GM12878 (cell line): ENCODE results near the gene CANX. TPM values are rescaled to one million over a fixed set of nuclear protein-coding genes. Genes with fewer than 3 reads are reported as not detected.

Experiments
- ATAC-seq: fragments of 200-7000 bp; cut with Tn5 transposase; 3 replicates; pipeline ENCODE4 v1.9.1; 2020; ENCODE audit warnings: mild to moderate bottlenecking, moderate library complexity
- BruUV-seq: library from RNA; stranded (reverse); fragments of 400-500 nt; replicated peaks from 2 replicates; lab custom pipeline; 2021; lab: Mats Ljungman, UMichigan
- CTCF ChIA-PET: fragments of 300-600 bp; sonication (Branson Sonifier 250); formaldehyde crosslinking; extraction: SDS; loops from one replicate; lab custom pipeline; 2021; ENCODE audit warnings: inconsistent platforms; lab: Yijun Ruan, JAX
- POLR2A ChIA-PET: fragments of 350-600 bp; formaldehyde crosslinking; extraction: SDS; loops from one replicate; lab custom pipeline; 2021; ENCODE audit warnings: inconsistent platforms; lab: Charles Lee
- RAD21 ChIA-PET: fragments of 300-600 bp; sonication (Branson Sonifier 250); formaldehyde crosslinking; loops from one replicate; lab custom pipeline; 2023; ENCODE audit warnings: antibody characterized with exemption; ENCODE audit not compliant: unreplicated experiment; lab: Charles Lee
- SMC1A ChIA-PET: fragments of 300-600 bp; sonication (Branson Sonifier 250); formaldehyde crosslinking; loops from one replicate; lab custom pipeline; 2023; ENCODE audit not compliant: unreplicated experiment, uncharacterized antibody; lab: Charles Lee
- DNase-seq: peaks from one replicate; pipeline ENCODE4 v3.0.0-alpha.2; 2011; ENCODE audit warnings: low read depth, low spot score
- FAIRE-seq: peaks from 3 replicates; lab custom pipeline; 2011; peaks lifted over from hg19 to GRCh38; lab: Jason Lieb, UNC
- H2AFZ ChIP-seq: 2 replicates; pipeline ENCODE4 v1.6.0; 2011; ENCODE audit warnings: low read depth, low read length, control low read depth; ENCODE audit not compliant: control insufficient read depth
- H3K27ac ChIP-seq: 2 replicates; pipeline ENCODE4 v1.5.1; 2011; ENCODE audit warnings: control low read depth; ENCODE audit not compliant: control insufficient read depth, insufficient read depth
- H3K27me3 ChIP-seq, 2 experiments: replicated peaks in 1 of 2; 2 replicates each; pipeline versions ENCODE4 v1.6.0 to v1.6.1; 2011; ENCODE audit warnings: low read length in 1 of 2; ENCODE audit not compliant: control insufficient read depth in 2 of 2, insufficient read depth in 2 of 2
- H3K36me3 ChIP-seq, 2 experiments: 2 replicates each; pipeline ENCODE4 v1.5.1; 2011; ENCODE audit warnings: low read length in 1 of 2; ENCODE audit not compliant: control insufficient read depth in 2 of 2, insufficient read depth in 2 of 2
- H3K4me1 ChIP-seq: 2 replicates; pipeline ENCODE4 v1.6.1; 2011; ENCODE audit warnings: mild to moderate bottlenecking, low read length, moderate library complexity, mixed read lengths; ENCODE audit not compliant: control insufficient read depth, insufficient read depth
- H3K4me2 ChIP-seq: 2 replicates; pipeline ENCODE4 v1.6.0; 2011; ENCODE audit warnings: control low read depth; ENCODE audit not compliant: control insufficient read depth, insufficient read depth
- H3K4me3 ChIP-seq: fragments of 200-600 bp; sonication (generic); 2 replicates; pipeline ENCODE4 v1.5.1; 2016
- H3K79me2 ChIP-seq: 2 replicates; pipeline ENCODE4 v1.6.0; 2011; ENCODE audit warnings: low read length; ENCODE audit not compliant: control insufficient read depth, insufficient read depth
- H3K9ac ChIP-seq: 2 replicates; pipeline ENCODE4 v1.8.0; 2011; ENCODE audit warnings: low read length, control low read depth, mixed read lengths; ENCODE audit not compliant: control insufficient read depth, insufficient read depth
- H3K9me3 ChIP-seq: replicated peaks from 3 replicates; pipeline ENCODE4 v1.5.1; 2011; ENCODE audit warnings: mild to moderate bottlenecking, low read length; ENCODE audit not compliant: control insufficient read depth, insufficient read depth
- H4K20me1 ChIP-seq: 2 replicates; pipeline ENCODE4 v1.6.0; 2011; ENCODE audit not compliant: control insufficient read depth, insufficient read depth
- CHD1 ChIP-seq: IDR thresholded peaks from 2 replicates; pipeline ENCODE4 v1.6.1; 2012; ENCODE audit warnings: low read depth, low read length, improper control_type of control experiment
- CREB1 ChIP-seq: IDR thresholded peaks from 2 replicates; pipeline ENCODE4 v1.6.1; 2012; ENCODE audit warnings: low read depth, mild to moderate bottlenecking, inconsistent platforms
- NKRF ChIP-seq: fragments of 450-650 bp; conservative IDR thresholded peaks from 2 replicates; pipeline ENCODE4 v1.6.1; 2017; ENCODE audit warnings: mild to moderate bottlenecking, moderate library complexity
- ZNF24 ChIP-seq: fragments of 450-650 bp; IDR thresholded peaks from 2 replicates; pipeline ENCODE4 v1.6.1; 2017; ENCODE audit warnings: antibody characterized with exemption, mild to moderate bottlenecking
- WGBS: methylation state at CpG from one replicate; pipeline ENCODE4 v1.1.6; 2016; ENCODE audit warnings: low lambda C conversion rate; ENCODE audit not compliant: insufficient replicate concordance, insufficient coverage; ENCODE audit errors: missing lambda C conversion rate; 5-methylcytosine and 5-hydroxymethylcytosine counted together
- in situ Hi-C: fragments of 300-500 bp; cut with MboI; formaldehyde crosslinking; loops from 9 replicates; pipeline ENCODE4 v1.14.3; 2018; ENCODE audit warnings: mixed read lengths
- intact Hi-C: fragments of 100-400 bp; cut with micrococcal nuclease; formaldehyde crosslinking; loops from one replicate; pipeline ENCODE4 v1.14.2; 2022; ENCODE audit not compliant: unreplicated experiment
- polyA plus RNA-seq, 11 experiments: library from polyadenylated mRNA; depleted of rRNA in 4 of 11; unstranded in 6 of 11; stranded (reverse) in 5 of 11; fragments of >200 nt; fragmentation: Nextera tagmentation in 4 of 11; fragmentation: Illumina TruSeq in 1 of 11; extraction: Ambion mirVana in 4 of 11; extraction: Trizol in 1 of 11; gene quantifications; 1 replicate in 1 of 11; 2 replicates in 10 of 11; pipeline versions ENCODE4 v1.2.1 to v1.2.3, GENCODE V29; 2011 to 2016; ENCODE audit warnings: inconsistent platforms in 2 of 11, missing spikeins in 2 of 11, low read depth in 1 of 11
- total RNA-seq, 4 experiments: library from RNA; depleted of rRNA in 3 of 4; stranded (reverse); fragments of >200 nt in 3 of 4; fragmentation: Illumina TruSeq in 1 of 4; extraction: Trizol in 1 of 4; gene quantifications; 2 replicates each; pipeline versions ENCODE4 v1.2.1 to v1.2.3, GENCODE V29; 2013 to 2021
- TF ChIP-seq, protein P1 (sequence below): fragments of 450-650 bp; IDR thresholded peaks from 2 replicates; pipeline ENCODE4 v1.6.1; 2016; ENCODE audit warnings: mild to moderate bottlenecking
- TF ChIP-seq, protein P2 (sequence below): fragments of 150-350 bp; IDR thresholded peaks from 2 replicates; pipeline ENCODE4 v1.6.1; 2014; ENCODE audit warnings: mild to moderate bottlenecking, low read depth, low read length

The CANX gene
- total and polyA plus RNA-seq, 10 of the 15 experiments (the other 5 are each of a cell fraction or from before 2014, with no cell fraction given), result 78.2 to 602 (median 412) TPM

- ATAC-seq (no peak), FAIRE-seq (peak; percentile 70), DNase-seq (no peak)
- Histone ChIP-seq H3K27me3 (no peaks in the 10 kb centered on the region), H3K4me2 (no peak overlapping the region), H3K36me3 (peaks cover 3 to 14% of the 10 kb centered on the region in 2 experiments; a peak in 3 of 4 replicates), H3K79me2 (peaks cover 37% of the 10 kb centered on the region), H4K20me1 (peaks cover 4% of the 10 kb centered on the region; the same call in 1 of the 2 replicates), H3K9ac (no peak overlapping the region), H3K4me3 (no peak overlapping the region), H3K4me1 (peaks cover 30% of the 10 kb centered on the region), H3K27ac (no peak overlapping the region), H2AFZ (no peak overlapping the region), H3K9me3 (no peaks in the 10 kb centered on the region)
- in situ Hi-C loops, result no loop called here
- TF ChIP-seq CREB1 (no peak), NKRF (no peak), ZNF24 (no peak), CHD1 (no peak)
- TF ChIP-seq, protein P1, sequence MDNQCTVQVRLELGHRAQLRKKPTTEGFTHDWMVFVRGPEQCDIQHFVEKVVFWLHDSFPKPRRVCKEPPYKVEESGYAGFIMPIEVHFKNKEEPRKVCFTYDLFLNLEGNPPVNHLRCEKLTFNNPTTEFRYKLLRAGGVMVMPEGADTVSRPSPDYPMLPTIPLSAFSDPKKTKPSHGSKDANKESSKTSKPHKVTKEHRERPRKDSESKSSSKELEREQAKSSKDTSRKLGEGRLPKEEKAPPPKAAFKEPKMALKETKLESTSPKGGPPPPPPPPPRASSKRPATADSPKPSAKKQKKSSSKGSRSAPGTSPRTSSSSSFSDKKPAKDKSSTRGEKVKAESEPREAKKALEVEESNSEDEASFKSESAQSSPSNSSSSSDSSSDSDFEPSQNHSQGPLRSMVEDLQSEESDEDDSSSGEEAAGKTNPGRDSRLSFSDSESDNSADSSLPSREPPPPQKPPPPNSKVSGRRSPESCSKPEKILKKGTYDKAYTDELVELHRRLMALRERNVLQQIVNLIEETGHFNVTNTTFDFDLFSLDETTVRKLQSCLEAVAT, result no peak
- TF ChIP-seq, protein P2, sequence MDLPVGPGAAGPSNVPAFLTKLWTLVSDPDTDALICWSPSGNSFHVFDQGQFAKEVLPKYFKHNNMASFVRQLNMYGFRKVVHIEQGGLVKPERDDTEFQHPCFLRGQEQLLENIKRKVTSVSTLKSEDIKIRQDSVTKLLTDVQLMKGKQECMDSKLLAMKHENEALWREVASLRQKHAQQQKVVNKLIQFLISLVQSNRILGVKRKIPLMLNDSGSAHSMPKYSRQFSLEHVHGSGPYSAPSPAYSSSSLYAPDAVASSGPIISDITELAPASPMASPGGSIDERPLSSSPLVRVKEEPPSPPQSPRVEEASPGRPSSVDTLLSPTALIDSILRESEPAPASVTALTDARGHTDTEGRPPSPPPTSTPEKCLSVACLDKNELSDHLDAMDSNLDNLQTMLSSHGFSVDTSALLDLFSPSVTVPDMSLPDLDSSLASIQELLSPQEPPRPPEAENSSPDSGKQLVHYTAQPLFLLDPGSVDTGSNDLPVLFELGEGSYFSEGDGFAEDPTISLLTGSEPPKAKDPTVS, result no peak
- ChIA-PET SMC1A (interaction anchor here (0.6 to 1.7 kb wide), 13 partner anchors 13 to 159 kb away, joined by 3 to 5 read pairs (median 3); partner anchors contain the start of genes LTC4S and MAML1), RAD21 (interaction anchor here (1.0 to 2.0 kb wide), 8 partner anchors 23 to 329 kb away, joined by 3 to 9 read pairs (median 6); partner anchors contain the start of genes HNRNPH1 and MAML1), CTCF (interaction anchor here (0.6 to 2.6 kb wide), 38 partner anchors 9 to 527 kb away, joined by 3 to 25 read pairs (median 5); partner anchors contain the start of genes LTC4S and MAML1), POLR2A (interaction anchor here (0.7 to 2.3 kb wide), 4 partner anchors 19 to 63 kb away, joined by 3 to 6 read pairs (median 4); partner anchors contain the start of genes MAML1 and SQSTM1)
- intact Hi-C loops, result loop anchor here (5.0 to 10.0 kb wide), 2 partner anchors 35 to 212 kb away; no protein-coding TSS in a partner anchor
- BruUV-seq, result no TSS peak
- 33% methylated on average over 3 of the region's 3 CpGs for WGBS
Observed at GRCh38 chr5:179762781-179763176, 64.0 kb downstream of the CANX start.
